CD4-positive, alpha-beta T cell treated with Interleukin-15 for 4 hours (primary cell): Measurements from ENCODE around the gene SMARCD2.

Experiments
- DNase-seq: peaks from one replicate; pipeline ENCODE4 v3.0.0-alpha.2; 2020; ENCODE audit warnings: low spot score

The SMARCD2 gene

GRCh38 chr17:63832014-63832413 is 10.5 kb downstream of the SMARCD2 start:
- no peak for DNase-seq

- no peak for DNase-seq
These were observed 11.0 kb downstream of the SMARCD2 start for GRCh38 chr17:63831505-63831904.

GRCh38 chr17:63830904-63831491 is 11.5 kb downstream of the SMARCD2 start:
- no peak for DNase-seq

- no peak for DNase-seq
These were observed 12.2 kb downstream of the SMARCD2 start for GRCh38 chr17:63830278-63830677.

- no peak for DNase-seq
These were observed 13.5 kb downstream of the SMARCD2 start for GRCh38 chr17:63828936-63829335.

GRCh38 chr17:63827801-63828221 is 14.7 kb downstream of the SMARCD2 start:
- no peak for DNase-seq

GRCh38 chr17:63827002-63827800 is 15.3 kb downstream of the SMARCD2 start, which contains the start of the genes FTSJ3 and PSMC5:
Gene FTSJ3 (minus strand): TSS chr17:63827663. CDS start chr17:63826902, 761 bp downstream.
Gene PSMC5 (plus strand): TSS chr17:63827431. CDS start chr17:63827491, 60 bp downstream.
- DNase-seq = peak; percentile 95

GRCh38 chr17:63826468-63827001 is 15.9 kb downstream of the SMARCD2 start:
- no peak for DNase-seq

GRCh38 chr17:63824362-63824761 is 18.1 kb downstream of the SMARCD2 start:
- DNase-seq = no peak

GRCh38 chr17:63823659-63824331 is 18.7 kb downstream of the SMARCD2 start:
- DNase-seq = no peak

GRCh38 chr17:63822537-63822936 is 19.9 kb downstream of the SMARCD2 start:
- no peak for DNase-seq

- DNase-seq = no peak
These were observed 20.7 kb downstream of the SMARCD2 start for GRCh38 chr17:63821804-63822203.

- DNase-seq = no peak
These were observed 21.4 kb downstream of the SMARCD2 start for GRCh38 chr17:63820963-63821561.

- DNase-seq = no peak
These were observed 22.6 kb downstream of the SMARCD2 start for GRCh38 chr17:63819585-63820537.

GRCh38 chr17:63819131-63819530 is 23.4 kb downstream of the SMARCD2 start:
- no peak for DNase-seq

- DNase-seq = no peak
These were observed 24.6 kb downstream of the SMARCD2 start for GRCh38 chr17:63817736-63818385.

- DNase-seq = no peak
These were observed 25.8 kb downstream of the SMARCD2 start for GRCh38 chr17:63816669-63817068.

GRCh38 chr17:63816123-63816522 is 26.4 kb downstream of the SMARCD2 start:
- DNase-seq = no peak

GRCh38 chr17:63809970-63810369 is 32.5 kb downstream of the SMARCD2 start:
- no peak for DNase-seq

- DNase-seq = no peak
These were observed 36.9 kb downstream of the SMARCD2 start for GRCh38 chr17:63805591-63805990.
